K562 (cell line): ENCODE data around the gene SMIM36. TPM values are rescaled to one million over a fixed set of nuclear protein-coding genes. Genes with fewer than 3 reads are reported as not detected.

Experiments
- ATAC-seq: fragments of 200-7000 bp; cut with Tn5 transposase; 3 replicates; pipeline ENCODE4 v1.9.1; 2020; ENCODE audit warnings: moderate library complexity
- BruUV-seq: library from RNA; stranded (reverse); fragments of 400-500 nt; replicated peaks from 2 replicates; lab custom pipeline; 2021; lab: Mats Ljungman, UMichigan
- CTCF ChIA-PET: fragments of 300-600 bp; formaldehyde crosslinking; extraction: SDS; loops from one replicate; lab custom pipeline; 2021; ENCODE audit warnings: low intra/inter-chr PET ratio; lab: Yijun Ruan, JAX
- POLR2A ChIA-PET: fragments of 300-600, 350-650 bp; sonication (Branson Sonifier 250); formaldehyde crosslinking; extraction: SDS; loops from one replicate; lab custom pipeline; 2021; ENCODE audit warnings: antibody characterized with exemption, inconsistent platforms; lab: Yijun Ruan, JAX
- DNase-seq, 4 experiments: peaks; one replicate each; pipeline versions ENCODE4 v3.0.0 to v3.0.0-alpha.2; 2011 to 2018; ENCODE audit warnings: low spot score in 3 of 4, mixed read lengths in 3 of 4; ENCODE audit errors: extremely low read depth in 1 of 4
- FAIRE-seq: peaks from 2 replicates; lab custom pipeline; 2011; peaks lifted over from hg19 to GRCh38; lab: Jason Lieb, UNC
- H2AFZ ChIP-seq: 2 replicates; pipeline ENCODE4 v1.6.0; 2011; ENCODE audit warnings: low read depth, low read length, control low read depth, inconsistent platforms
- H3K27ac ChIP-seq: fragments of 200-600 bp; 3 replicates; pipeline ENCODE4 v1.8.0; 2011; ENCODE audit warnings: low read depth, mild to moderate bottlenecking, control low read depth, inconsistent platforms, low read length, moderate library complexity, mixed read lengths; ENCODE audit errors: extremely low read depth
- H3K27me3 ChIP-seq, 2 experiments: fragments of 300-600 bp in 1 of 2; 2 replicates in 1 of 2; 3 replicates in 1 of 2; pipeline versions ENCODE4 v1.6.0 to v1.8.0; 2011; ENCODE audit warnings: inconsistent platforms in 2 of 2, low read length in 2 of 2, mild to moderate bottlenecking in 1 of 2, mixed read lengths in 1 of 2, moderate library complexity in 1 of 2; ENCODE audit not compliant: control insufficient read depth in 2 of 2, insufficient read depth in 2 of 2
- H3K36me3 ChIP-seq: fragments of 300-600 bp; 3 replicates; pipeline ENCODE4 v1.8.0; 2011; ENCODE audit warnings: mild to moderate bottlenecking, low read length, inconsistent platforms; ENCODE audit not compliant: control insufficient read depth, insufficient read depth
- H3K4me1 ChIP-seq, 2 experiments: fragments of 200-600 bp in 1 of 2; replicated peaks in 1 of 2; 2 replicates in 1 of 2; 3 replicates in 1 of 2; pipeline versions ENCODE4 v1.5.1 to v1.8.0; 2011; ENCODE audit warnings: inconsistent platforms in 2 of 2, low read length in 2 of 2, mild to moderate bottlenecking in 1 of 2, mixed read lengths in 1 of 2, moderate library complexity in 1 of 2; ENCODE audit not compliant: control insufficient read depth in 2 of 2, insufficient read depth in 2 of 2
- H3K4me2 ChIP-seq: 2 replicates; pipeline ENCODE4 v1.6.1; 2011; ENCODE audit warnings: low read length, control low read depth, inconsistent platforms, mixed read lengths; ENCODE audit not compliant: insufficient read depth
- H3K4me3 ChIP-seq: fragments of 200-600 bp; sonication (generic), shearing (Covaris generic); 2 replicates; pipeline ENCODE4 v1.5.1; 2016; ENCODE audit warnings: control low read depth, inconsistent platforms
- H3K79me2 ChIP-seq: fragments of 200-600 bp; 3 replicates; pipeline ENCODE4 v1.8.0; 2011; ENCODE audit warnings: low read length, inconsistent platforms; ENCODE audit not compliant: control insufficient read depth, insufficient read depth
- H3K9ac ChIP-seq, 2 experiments: 2 replicates each; pipeline versions ENCODE4 v1.6.0 to v1.6.1; 2011; ENCODE audit warnings: low read depth in 2 of 2, low read length in 2 of 2, control low read depth in 1 of 2, inconsistent platforms in 1 of 2, mild to moderate bottlenecking in 1 of 2, mixed read lengths in 1 of 2; ENCODE audit not compliant: insufficient read depth in 1 of 2
- H3K9me1 ChIP-seq: one replicate; pipeline ENCODE4 v1.6.0; 2011; ENCODE audit warnings: inconsistent platforms, mild to moderate bottlenecking, low read length, moderate library complexity; ENCODE audit not compliant: control insufficient read depth, insufficient read depth
- H3K9me3 ChIP-seq: replicated peaks from 2 replicates; pipeline ENCODE4 v1.5.1; 2011; ENCODE audit warnings: low read depth, low read length, inconsistent platforms; ENCODE audit not compliant: control insufficient read depth, insufficient read depth
- H4K20me1 ChIP-seq: replicated peaks from 2 replicates; pipeline ENCODE4 v1.6.1; 2011; ENCODE audit warnings: low read length, inconsistent platforms, mixed read lengths; ENCODE audit not compliant: control insufficient read depth, insufficient read depth
- ATF2 ChIP-seq: sonication (generic); formaldehyde crosslinking; IDR thresholded peaks from 2 replicates; pipeline ENCODE4 v1.8.1; 2022; ENCODE audit warnings: missing genetic modification reagents
- BCLAF1 ChIP-seq, 2 experiments: fragments of 450-650 bp in 1 of 2; IDR thresholded peaks; 2 replicates each; pipeline ENCODE4 v1.6.1; 2011 to 2017; ENCODE audit warnings: low read depth in 2 of 2, antibody characterized with exemption in 1 of 2, borderline replicate concordance in 1 of 2, low read length in 1 of 2, mild to moderate bottlenecking in 1 of 2, mixed read lengths in 1 of 2; ENCODE audit not compliant: control insufficient read depth in 1 of 2
- CBX1 ChIP-seq: sonication (generic); IDR thresholded peaks from 2 replicates; pipeline ENCODE4 v1.6.1; 2016; ENCODE audit warnings: antibody characterized with exemption, low read depth, mild to moderate bottlenecking
- DIDO1 ChIP-seq: fragments of 450-650 bp; IDR thresholded peaks from 2 replicates; pipeline ENCODE4 v1.6.1; 2016; ENCODE audit warnings: low read depth, missing biosample characterization, missing genetic modification characterization
- HDAC2 ChIP-seq: fragments of 450-650 bp; IDR thresholded peaks from 2 replicates; pipeline ENCODE4 v1.6.1; 2016; ENCODE audit warnings: mild to moderate bottlenecking
- MTA2 ChIP-seq: fragments of 450-650 bp; IDR thresholded peaks from 2 replicates; pipeline ENCODE4 v1.6.1; 2016; ENCODE audit warnings: low read depth
- NR2C2 ChIP-seq, 2 experiments: fragments of 200-800 bp in 1 of 2; sonication (Bioruptor generic) in 1 of 2; sonication (generic) in 1 of 2; formaldehyde crosslinking in 1 of 2; IDR thresholded peaks; 2 replicates each; pipeline versions ENCODE4 v1.6.1 to v1.8.0; 2016 to 2022; ENCODE audit warnings: mild to moderate bottlenecking in 1 of 2, missing compliant biosample characterization in 1 of 2, missing genetic modification characterization in 1 of 2, missing genetic modification reagents in 1 of 2
- RBM17 ChIP-seq: fragments of 200-400 bp; formaldehyde crosslinking; IDR thresholded peaks from 2 replicates; pipeline ENCODE4 v1.6.1; 2017; ENCODE audit warnings: low read depth, mild to moderate bottlenecking, low read length, borderline replicate concordance
- RNF219 ChIP-seq: fragments of 250-450 bp; sonication (Bioruptor Pico); IDR thresholded peaks from 2 replicates; pipeline ENCODE4 v1.5.0; 2022; ENCODE audit warnings: mild to moderate bottlenecking
- SRF ChIP-seq, 2 experiments: fragments of 250-450, 450-650 bp in 1 of 2; sonication (Bioruptor Pico) in 1 of 2; sonication (generic) in 1 of 2; formaldehyde crosslinking; IDR thresholded peaks; 2 replicates each; pipeline versions ENCODE4 v1.5.0 to v1.5.1; 2020 to 2022; ENCODE audit warnings: mild to moderate bottlenecking in 1 of 2, missing genetic modification reagents in 1 of 2
- SRSF9 ChIP-seq: fragments of 200-400 bp; formaldehyde crosslinking; IDR thresholded peaks from 2 replicates; pipeline ENCODE4 v1.6.1; 2017; ENCODE audit warnings: low read depth, low read length, borderline replicate concordance
- TEAD1 ChIP-seq, 2 experiments: fragments of 450-650 bp in 1 of 2; sonication (generic) in 1 of 2; formaldehyde crosslinking; IDR thresholded peaks; 2 replicates each; pipeline versions ENCODE4 v1.4.0 to v1.8.0; 2020 to 2022; ENCODE audit warnings: mild to moderate bottlenecking in 2 of 2, missing genetic modification reagents in 1 of 2
- ZNF12 ChIP-seq: sonication (generic); formaldehyde crosslinking; IDR thresholded peaks from 2 replicates; pipeline ENCODE4 v1.4.0; 2020; ENCODE audit warnings: mild to moderate bottlenecking, missing genetic modification reagents
- ZNF217 ChIP-seq: sonication (generic); formaldehyde crosslinking; IDR thresholded peaks from 2 replicates; pipeline ENCODE4 v1.8.0; 2022; ENCODE audit warnings: mild to moderate bottlenecking, missing genetic modification reagents
- ZNF23 ChIP-seq: fragments of 250-450 bp; sonication (Bioruptor Pico); IDR thresholded peaks from 2 replicates; pipeline ENCODE4 v1.4.0; 2020; ENCODE audit warnings: mild to moderate bottlenecking
- WGBS: fragments of 100-300 bp; shearing (Covaris generic); methylation state at CpG from one replicate; pipeline ENCODE4 v1.1.6; 2016; ENCODE audit warnings: low coverage, mixed read lengths; ENCODE audit not compliant: insufficient coverage; ENCODE audit errors: missing lambda C conversion rate; 5-methylcytosine and 5-hydroxymethylcytosine counted together
- in situ Hi-C: fragments of 300-500 bp; cut with MboI; formaldehyde crosslinking; loops from 4 replicates; pipeline ENCODE4 v1.15.0; 2018; ENCODE audit warnings: inconsistent platforms, mixed read lengths
- intact Hi-C: fragments of 100-400 bp; cut with micrococcal nuclease; formaldehyde crosslinking; loops from 2 replicates; pipeline ENCODE4 v1.14.2; 2022
- polyA plus RNA-seq, 8 experiments: library from polyadenylated mRNA; depleted of rRNA in 4 of 8; stranded (reverse) in 5 of 8; unstranded in 3 of 8; fragments of >200 nt; fragmentation: Nextera tagmentation in 2 of 8; fragmentation: Illumina TruSeq in 1 of 8; extraction: Ambion mirVana in 2 of 8; extraction: Trizol in 1 of 8; gene quantifications; 2 replicates each; pipeline versions ENCODE4 v1.2.1 to v1.2.3, GENCODE V29; 2011 to 2014; ENCODE audit warnings: inconsistent platforms in 1 of 8, missing spikeins in 1 of 8
- total RNA-seq, 7 experiments: library from RNA; depleted of rRNA in 6 of 7; stranded (reverse); fragments of >200 nt in 6 of 7; fragmentation: Illumina TruSeq in 2 of 7; extraction: Trizol in 2 of 7; gene quantifications; 2 replicates each; pipeline versions ENCODE4 v1.2.1 to v1.2.3, GENCODE V29; 2011 to 2021; ENCODE audit warnings: low replicate concordance in 1 of 7

SMIM36 gene
- total and polyA plus RNA-seq, 9 of the 15 experiments (the other 6 are each of a cell fraction or from before 2014, with no cell fraction given), result not detected

GRCh38 chr17:55409030-55409800, 102.0 kb downstream of the SMIM36 start:
- Histone ChIP-seq H2AFZ (no peak overlapping the region), H3K79me2 (no peaks in the 10 kb centered on the region), H3K4me2 (no peak overlapping the region), H3K4me3 (no peak overlapping the region), H3K9ac (no peak overlapping the region), H4K20me1 (no peaks in the 10 kb centered on the region), H3K4me1 (no peaks in the 10 kb centered on the region), H3K36me3 (peaks cover 54% of the 10 kb centered on the region), H3K27me3 (no peaks in the 10 kb centered on the region), H3K9me3 (no peaks in the 10 kb centered on the region), H3K27ac (no peak overlapping the region), H3K9me1 (no peaks in the 10 kb centered on the region)
- ATAC-seq (no peak), FAIRE-seq (no peak), DNase-seq (no peak)
- intact Hi-C loops, result no loop called here
- in situ Hi-C loops, result no loop called here
- ChIA-PET CTCF (no interaction called here), POLR2A (no interaction called here)
- WGBS, result 80% methylated on average over 4 of the region's 4 CpGs
- no TSS peak for BruUV-seq
- TF ChIP-seq RNF219, result no peak
- TF ChIP-seq CBX1, result no peak
- TF ChIP-seq SRF (CRISPR knock-in tag; IDR thresholded peaks at IDR 0.05), result no peak
- no peak for TF ChIP-seq ZNF217 (CRISPR knock-in tag)
- no peak for TF ChIP-seq TEAD1 (CRISPR knock-in tag; IDR thresholded peaks at IDR 0.05)
- no peak for TF ChIP-seq SRSF9
- no peak for TF ChIP-seq HDAC2
- no peak for TF ChIP-seq RBM17
- TF ChIP-seq BCLAF1 (IDR thresholded peaks at IDR 0.05; ENCODE audit: borderline replicate concordance in 1 of 2, control insufficient read depth in 1 of 2, low read depth in 2 of 2, low read length in 1 of 2), result no peak
- TF ChIP-seq NR2C2 (CRISPR knock-in tag; IDR thresholded peaks at IDR 0.05), result no peak
- no peak for TF ChIP-seq NR2C2 (tag; IDR thresholded peaks at IDR 0.05)
- TF ChIP-seq ATF2 (CRISPR knock-in tag), result no peak
- no peak for TF ChIP-seq DIDO1
- no peak for TF ChIP-seq ZNF12 (CRISPR knock-in tag)
- TF ChIP-seq MTA2, result no peak
- no peak for TF ChIP-seq ZNF23 (CRISPR knock-in tag)
